ENCODE measurements around the gene ACADVL. TPM values are rescaled to one million over a fixed set of nuclear protein-coding genes. Genes with fewer than 3 reads are reported as not detected.

Gene ACADVL
- total RNA-seq, 1 experiment from 2014 or later = 287 TPM

GRCh38 chr17:7191069-7191468 is 28.7 kb upstream of the ACADVL start:
- no peak for DNase-seq (ENCODE audit: low read depth)

- no peak for DNase-seq (ENCODE audit: low read depth)
These were observed 28.0 kb upstream of the ACADVL start for GRCh38 chr17:7191571-7192270.

- DNase-seq (ENCODE audit: low read depth) = no peak
These were observed 27.3 kb upstream of the ACADVL start for GRCh38 chr17:7192271-7192937.

GRCh38 chr17:7195971-7196370 is 23.8 kb upstream of the ACADVL start:
- DNase-seq (ENCODE audit: low read depth) = no peak

GRCh38 chr17:7196651-7197401 is 22.9 kb upstream of the ACADVL start:
- DNase-seq (ENCODE audit: low read depth) = no peak

GRCh38 chr17:7203391-7203790 is 16.3 kb upstream of the ACADVL start:
- no peak for DNase-seq (ENCODE audit: low read depth)

- DNase-seq (ENCODE audit: low read depth) = no peak
These were observed 15.4 kb upstream of the ACADVL start for GRCh38 chr17:7204336-7204735.

- peak; percentile 60 for DNase-seq (ENCODE audit: low read depth)
These were observed 14.8 kb upstream of the ACADVL start for GRCh38 chr17:7204828-7205461.

- no peak for DNase-seq (ENCODE audit: low read depth)
These were observed 14.2 kb upstream of the ACADVL start for GRCh38 chr17:7205561-7205960.

- no peak for DNase-seq (ENCODE audit: low read depth)
These were observed 12.4 kb upstream of the ACADVL start for GRCh38 chr17:7207120-7208001.

- DNase-seq (ENCODE audit: low read depth) = no peak
These were observed 11.6 kb upstream of the ACADVL start for GRCh38 chr17:7208027-7208571.

- no peak for DNase-seq (ENCODE audit: low read depth)
These were observed 10.8 kb upstream of the ACADVL start for GRCh38 chr17:7208754-7209460.

- no peak for DNase-seq (ENCODE audit: low read depth)
These were observed 8.1 kb upstream of the ACADVL start for GRCh38 chr17:7211491-7212273.

GRCh38 chr17:7213895-7214299 is 5.8 kb upstream of the ACADVL start:
- DNase-seq (ENCODE audit: low read depth) = peak; percentile 71

- DNase-seq (ENCODE audit: low read depth) = peak; percentile 92
These were observed 5.2 kb upstream of the ACADVL start for GRCh38 chr17:7214300-7215135.

- no peak for DNase-seq (ENCODE audit: low read depth)
These were observed 4.6 kb upstream of the ACADVL start for GRCh38 chr17:7215136-7215638.

GRCh38 chr17:7215652-7216180 is 4.0 kb upstream of the ACADVL start:
- no peak for DNase-seq (ENCODE audit: low read depth)
